Keratinocyte (primary cell): ENCODE measurements around the gene LMO2.

ENCODE experiments used
- CTCF ChIP-seq, 3 experiments: IDR thresholded peaks in 1 of 3; conservative IDR thresholded peaks in 1 of 3; optimal IDR thresholded peaks in 1 of 3; 2 replicates in 2 of 3; 3 replicates in 1 of 3; pipeline versions ENCODE3 to v1.5.1; 2011; ENCODE audit warnings: low read length in 3 of 3, mild to moderate bottlenecking in 3 of 3, moderate library complexity in 2 of 3, control low read depth in 1 of 3, inconsistent platforms in 1 of 3; ENCODE audit not compliant: insufficient read depth in 2 of 3; ENCODE audit errors: extremely low read depth in 1 of 3
- EZH2 ChIP-seq: IDR thresholded peaks from one replicate; pipeline ENCODE4 v1.6.1; 2012; ENCODE audit warnings: inconsistent platforms, mild to moderate bottlenecking, low read length, moderate library complexity

GRCh38 chr11:33860926-33861325, 30.9 kb downstream of the LMO2 start:
- TF ChIP-seq CTCF (optimal IDR thresholded peaks at IDR 0.05 in 1 of 3, IDR thresholded peaks at IDR 0.05 in 1 of 3, conservative IDR thresholded peaks at IDR 0.05 in 1 of 3; ENCODE audit: extremely low read depth in 1 of 3, insufficient read depth in 2 of 3, low read length in 3 of 3) (no peak), EZH2 (no peak)
